Retinal pigment epithelial cell (primary cell): ENCODE measurements around the gene RPS6KA5.

Experiments
- DNase-seq: peaks from one replicate; pipeline ENCODE4 v3.0.0-alpha.2; 2010; ENCODE audit warnings: low read depth
- H3K4me3 ChIP-seq: 2 replicates; pipeline ENCODE4 v1.5.1; 2011; ENCODE audit warnings: mild to moderate bottlenecking, low read length, control low read depth, moderate library complexity
- CTCF ChIP-seq: conservative IDR thresholded peaks from 2 replicates; pipeline ENCODE4 v1.5.1; 2011; ENCODE audit warnings: low read depth, low read length, control low read depth, inconsistent platforms

The RPS6KA5 gene

GRCh38 chr14:90810806-90811205 is 249.6 kb downstream of the RPS6KA5 start:
- no peak overlapping the region for H3K4me3 ChIP-seq
- no peak for DNase-seq
- TF ChIP-seq CTCF: no peak

- no peak for TF ChIP-seq CTCF
- H3K4me3 ChIP-seq: no peak overlapping the region
- DNase-seq: no peak
These were observed 250.7 kb downstream of the RPS6KA5 start for GRCh38 chr14:90809530-90810312.

GRCh38 chr14:90808759-90809529 is 251.5 kb downstream of the RPS6KA5 start:
- no peak for TF ChIP-seq CTCF
- no peak for DNase-seq
- H3K4me3 ChIP-seq: no peak overlapping the region

GRCh38 chr14:90807060-90807459 is 253.4 kb downstream of the RPS6KA5 start:
- no peak for TF ChIP-seq CTCF
- H3K4me3 ChIP-seq: no peak overlapping the region

GRCh38 chr14:90805662-90806540 is 254.5 kb downstream of the RPS6KA5 start:
- no peak for TF ChIP-seq CTCF
- no peak for DNase-seq
- H3K4me3 ChIP-seq: no peak overlapping the region

More at GRCh38 chr14:90807060-90807459, 253.4 kb downstream of the RPS6KA5 start:
- no peak for DNase-seq

GRCh38 chr14:90805084-90805391 is 255.4 kb downstream of the RPS6KA5 start:
- no peak for DNase-seq
- no peak overlapping the region for H3K4me3 ChIP-seq
- TF ChIP-seq CTCF: no peak
